ENCODE measurements around the gene KHSRP. TPM values are rescaled to one million over a fixed set of nuclear protein-coding genes. Genes with fewer than 3 reads are reported as not detected.

The KHSRP gene
- total and polyA plus RNA-seq, 2 of the 13 experiments (the other 11 are each of a cell fraction or from before 2014, with no cell fraction given) = 72.1 to 129 TPM

DNA sequence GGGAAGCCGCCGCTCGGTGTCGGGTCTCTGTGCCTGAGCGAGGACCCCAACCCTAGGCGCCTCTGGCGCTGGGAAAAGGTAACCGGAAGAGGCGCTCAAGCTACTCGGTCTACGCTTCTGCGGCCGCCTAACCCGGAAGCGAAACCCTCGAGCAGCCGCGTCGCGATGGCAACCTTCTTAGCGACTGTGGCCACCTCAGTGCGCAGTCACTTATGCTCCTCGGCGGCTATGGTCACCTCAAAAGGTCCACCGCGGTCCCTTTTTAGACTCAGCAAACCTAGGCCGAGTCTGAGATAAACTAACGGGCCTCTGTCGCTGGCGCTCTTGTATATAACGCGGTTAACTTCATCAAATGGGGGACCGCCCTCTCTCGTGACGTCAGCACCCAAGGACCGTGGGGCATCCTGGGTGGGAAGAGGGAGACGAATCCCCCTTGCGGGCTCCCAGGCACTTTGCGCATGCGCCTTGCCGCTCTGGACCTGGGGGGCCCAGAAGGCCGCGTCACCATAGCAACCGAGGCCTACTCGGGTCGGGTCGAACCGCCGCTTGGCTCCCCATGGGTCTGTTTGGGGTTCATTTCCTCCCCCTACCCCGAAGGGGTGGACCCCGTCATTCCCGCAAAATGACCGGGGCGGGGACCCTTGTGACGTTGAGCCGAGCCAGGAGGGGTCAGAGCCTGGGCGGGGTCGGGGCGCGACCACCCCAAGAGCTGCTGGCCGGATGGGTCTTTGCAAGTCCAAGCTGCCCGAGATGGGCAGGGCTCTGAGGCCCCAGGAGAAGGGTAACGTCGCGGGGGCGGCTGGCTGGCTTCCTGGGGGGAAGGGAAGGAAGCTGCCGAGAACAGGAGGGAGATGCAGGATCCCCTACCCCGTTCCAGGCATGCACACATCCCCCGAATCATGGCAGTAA, 31.3 kb downstream of the KHSRP start, which contains the start of gene GTF2F1 (continued):
- 0 out of 2 replicates have a peak, but pooled peaks have one; percentile 14 for TF ChIP-seq ZNF564 (CRISPR knock-in tag; IDR thresholded peaks at IDR 0.05)
- no peak; the same call in 1 of the 2 replicates for TF ChIP-seq ZNF772 (CRISPR knock-in tag; IDR thresholded peaks at IDR 0.05)
- no peak for TF ChIP-seq ARNT2 (CRISPR knock-in tag; IDR thresholded peaks at IDR 0.05; ENCODE audit: low read depth)
- TF ChIP-seq, protein P1, sequence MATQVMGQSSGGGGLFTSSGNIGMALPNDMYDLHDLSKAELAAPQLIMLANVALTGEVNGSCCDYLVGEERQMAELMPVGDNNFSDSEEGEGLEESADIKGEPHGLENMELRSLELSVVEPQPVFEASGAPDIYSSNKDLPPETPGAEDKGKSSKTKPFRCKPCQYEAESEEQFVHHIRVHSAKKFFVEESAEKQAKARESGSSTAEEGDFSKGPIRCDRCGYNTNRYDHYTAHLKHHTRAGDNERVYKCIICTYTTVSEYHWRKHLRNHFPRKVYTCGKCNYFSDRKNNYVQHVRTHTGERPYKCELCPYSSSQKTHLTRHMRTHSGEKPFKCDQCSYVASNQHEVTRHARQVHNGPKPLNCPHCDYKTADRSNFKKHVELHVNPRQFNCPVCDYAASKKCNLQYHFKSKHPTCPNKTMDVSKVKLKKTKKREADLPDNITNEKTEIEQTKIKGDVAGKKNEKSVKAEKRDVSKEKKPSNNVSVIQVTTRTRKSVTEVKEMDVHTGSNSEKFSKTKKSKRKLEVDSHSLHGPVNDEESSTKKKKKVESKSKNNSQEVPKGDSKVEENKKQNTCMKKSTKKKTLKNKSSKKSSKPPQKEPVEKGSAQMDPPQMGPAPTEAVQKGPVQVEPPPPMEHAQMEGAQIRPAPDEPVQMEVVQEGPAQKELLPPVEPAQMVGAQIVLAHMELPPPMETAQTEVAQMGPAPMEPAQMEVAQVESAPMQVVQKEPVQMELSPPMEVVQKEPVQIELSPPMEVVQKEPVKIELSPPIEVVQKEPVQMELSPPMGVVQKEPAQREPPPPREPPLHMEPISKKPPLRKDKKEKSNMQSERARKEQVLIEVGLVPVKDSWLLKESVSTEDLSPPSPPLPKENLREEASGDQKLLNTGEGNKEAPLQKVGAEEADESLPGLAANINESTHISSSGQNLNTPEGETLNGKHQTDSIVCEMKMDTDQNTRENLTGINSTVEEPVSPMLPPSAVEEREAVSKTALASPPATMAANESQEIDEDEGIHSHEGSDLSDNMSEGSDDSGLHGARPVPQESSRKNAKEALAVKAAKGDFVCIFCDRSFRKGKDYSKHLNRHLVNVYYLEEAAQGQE (IDR thresholded peaks at IDR 0.05; ENCODE audit: borderline replicate concordance in 1 of 2, low read depth in 1 of 2, low read length in 2 of 2) = no peak
- peak; percentile 72 for TF ChIP-seq KMT2A (CRISPR knock-in tag; IDR thresholded peaks at IDR 0.05)
- TF ChIP-seq ZSCAN25 (CRISPR knock-in tag; IDR thresholded peaks at IDR 0.05) = no peak
- peak; percentile 63; the same call in 1 of the 2 replicates for TF ChIP-seq RNF219 (CRISPR knock-in tag; IDR thresholded peaks at IDR 0.05)
- TF ChIP-seq GATAD2A (CRISPR knock-in tag; IDR thresholded peaks at IDR 0.05) = 0 out of 2 replicates have a peak, but pooled peaks have one; percentile 16
- TF ChIP-seq CBFB (CRISPR knock-in tag; IDR thresholded peaks at IDR 0.05) = no peak
- TF ChIP-seq ARNTL (CRISPR knock-in tag; IDR thresholded peaks at IDR 0.05) = no peak
- TF ChIP-seq, protein P2, sequence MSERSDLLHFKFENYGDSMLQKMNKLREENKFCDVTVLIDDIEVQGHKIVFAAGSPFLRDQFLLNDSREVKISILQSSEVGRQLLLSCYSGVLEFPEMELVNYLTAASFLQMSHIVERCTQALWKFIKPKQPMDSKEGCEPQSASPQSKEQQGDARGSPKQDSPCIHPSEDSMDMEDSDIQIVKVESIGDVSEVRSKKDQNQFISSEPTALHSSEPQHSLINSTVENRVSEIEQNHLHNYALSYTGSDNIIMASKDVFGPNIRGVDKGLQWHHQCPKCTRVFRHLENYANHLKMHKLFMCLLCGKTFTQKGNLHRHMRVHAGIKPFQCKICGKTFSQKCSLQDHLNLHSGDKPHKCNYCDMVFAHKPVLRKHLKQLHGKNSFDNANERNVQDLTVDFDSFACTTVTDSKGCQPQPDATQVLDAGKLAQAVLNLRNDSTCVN (CRISPR knock-in tag; IDR thresholded peaks at IDR 0.05; ENCODE audit: borderline replicate concordance) = no peak; the same call in 1 of the 2 replicates
- no peak for TF ChIP-seq ZNF749 (CRISPR knock-in tag; IDR thresholded peaks at IDR 0.05; ENCODE audit: borderline replicate concordance)
- TF ChIP-seq PATZ1 (CRISPR knock-in tag; IDR thresholded peaks at IDR 0.05) = peak; percentile 94
- TF ChIP-seq BATF2 (CRISPR knock-in tag; IDR thresholded peaks at IDR 0.05) = no peak
- no peak for TF ChIP-seq ZSCAN12 (CRISPR knock-in tag; IDR thresholded peaks at IDR 0.05)
- peak; percentile 89 for TF ChIP-seq ZFY (CRISPR knock-in tag; IDR thresholded peaks at IDR 0.05)
- TF ChIP-seq FOXC1 (CRISPR knock-in tag; IDR thresholded peaks at IDR 0.05; ENCODE audit: borderline replicate concordance) = no peak; the same call in 1 of the 2 replicates
- peak; percentile 68; the same call in 1 of the 2 replicates for TF ChIP-seq ZNF430 (CRISPR knock-in tag; IDR thresholded peaks at IDR 0.05)
- TF ChIP-seq HMGA1 (CRISPR knock-in tag; conservative IDR thresholded peaks at IDR 0.05) = no peak
